A549 (cell line): ENCODE data around the gene MOV10. TPM values are rescaled to one million over a fixed set of nuclear protein-coding genes. Genes with fewer than 3 reads are reported as not detected.

ENCODE experiments used
- ATAC-seq, 2 experiments: fragments of 200-7000 bp in 1 of 2; fragments of >200 bp in 1 of 2; cut with Nextera tagmentation in 1 of 2; cut with Tn5 transposase in 1 of 2; 3 replicates each; pipeline versions ENCODE4 v1.8.0 to v1.9.1; 2018 to 2020; ENCODE audit warnings: mild to moderate bottlenecking in 1 of 2, moderate library complexity in 1 of 2
- CTCF ChIA-PET: fragments of 300-600 bp; sonication (Branson Sonifier 250); formaldehyde crosslinking; extraction: SDS; loops from one replicate; lab custom pipeline; 2021; ENCODE audit warnings: antibody characterized with exemption, inconsistent platforms; lab: Yijun Ruan, JAX
- POLR2A ChIA-PET: fragments of 350-600 bp; formaldehyde crosslinking; extraction: SDS; loops from one replicate; lab custom pipeline; 2021; ENCODE audit warnings: antibody characterized with exemption, inconsistent platforms; lab: Yijun Ruan, JAX
- DNase-seq, 2 experiments: peaks; one replicate each; pipeline versions ENCODE4 v3.0.0 to v3.0.0-alpha.2; 2011 to 2016; ENCODE audit warnings: low read depth in 1 of 2, low spot score in 1 of 2
- FAIRE-seq: peaks from 2 replicates; lab custom pipeline; 2011; peaks lifted over from hg19 to GRCh38; lab: Jason Lieb, UNC
- H3K27ac ChIP-seq, 2 experiments: fragments of >200 bp; sonication (Bioruptor Twin); formaldehyde crosslinking; 3 replicates each; pipeline ENCODE4 v1.5.1; 2016 to 2017
- H3K4me1 ChIP-seq: fragments of >200 bp; sonication (Bioruptor Twin); formaldehyde crosslinking; 3 replicates; pipeline ENCODE4 v1.6.1; 2016
- H3K4me2 ChIP-seq: fragments of >200 bp; sonication (Bioruptor Twin); formaldehyde crosslinking; 3 replicates; pipeline ENCODE4 v1.6.1; 2016
- H3K4me3 ChIP-seq: fragments of >200 bp; sonication (Bioruptor Twin); formaldehyde crosslinking; 3 replicates; pipeline ENCODE4 v1.5.1; 2016
- H3K9me3 ChIP-seq: fragments of >200 bp; sonication (Bioruptor Twin); formaldehyde crosslinking; 3 replicates; pipeline ENCODE4 v1.6.1; 2016
- BHLHE40 ChIP-seq: IDR thresholded peaks from 2 replicates; pipeline ENCODE4 v1.6.1; 2012; ENCODE audit warnings: low read depth, low read length, inconsistent platforms
- CBX8 ChIP-seq: fragments of 200-600 bp; sonication (generic); IDR thresholded peaks from 2 replicates; pipeline ENCODE4 v1.6.1; 2016
- CHD2 ChIP-seq: fragments of 150-350 bp; IDR thresholded peaks from 2 replicates; pipeline ENCODE4 v1.6.1; 2014; ENCODE audit warnings: low read length; ENCODE audit not compliant: partially characterized antibody
- CHD4 ChIP-seq: fragments of 200-600 bp; sonication (generic); IDR thresholded peaks from 2 replicates; pipeline ENCODE4 v1.6.1; 2016; ENCODE audit warnings: antibody characterized with exemption, mild to moderate bottlenecking, borderline replicate concordance
- EHMT2 ChIP-seq: fragments of 200-600 bp; sonication (generic); IDR thresholded peaks from 2 replicates; pipeline ENCODE4 v1.6.1; 2016; ENCODE audit warnings: antibody characterized with exemption, low read depth, mild to moderate bottlenecking, moderate library complexity
- FOSL2 ChIP-seq, 2 experiments: fragments of 450-650 bp in 1 of 2; fragments of >200 bp in 1 of 2; sonication (Bioruptor Twin) in 1 of 2; formaldehyde crosslinking; IDR thresholded peaks; 2 replicates each; pipeline versions ENCODE4 v1.5.0 to v1.6.1; 2016 to 2020; ENCODE audit warnings: mild to moderate bottlenecking in 1 of 2, moderate library complexity in 1 of 2
- FOXS1 ChIP-seq: fragments of 250-450 bp; sonication (Bioruptor Pico); IDR thresholded peaks from 2 replicates; pipeline ENCODE4 v1.5.0; 2020; ENCODE audit warnings: mild to moderate bottlenecking, moderate library complexity
- GATA3 ChIP-seq: IDR thresholded peaks from 2 replicates; pipeline ENCODE4 v1.6.1; 2012; ENCODE audit warnings: borderline replicate concordance
- HOXA7 ChIP-seq: fragments of 250-450 bp; sonication (Bioruptor Pico); IDR thresholded peaks from 2 replicates; pipeline ENCODE4 v1.5.0; 2020; ENCODE audit warnings: mild to moderate bottlenecking, moderate library complexity
- HOXB13 ChIP-seq: fragments of 250-450 bp; sonication (Bioruptor Pico); IDR thresholded peaks from 2 replicates; pipeline ENCODE4 v1.5.0; 2020; ENCODE audit warnings: low read depth, mild to moderate bottlenecking, moderate library complexity
- JUN ChIP-seq, 2 experiments: fragments of >200 bp; sonication (Bioruptor Twin); formaldehyde crosslinking; IDR thresholded peaks; 2 replicates in 1 of 2; 3 replicates in 1 of 2; pipeline ENCODE4 v1.6.1; 2016 to 2017
- JUNB ChIP-seq: fragments of >200 bp; sonication (Bioruptor Twin); formaldehyde crosslinking; IDR thresholded peaks from 2 replicates; pipeline ENCODE4 v1.6.1; 2016
- KDM1A ChIP-seq: fragments of 200-600 bp; sonication (generic); IDR thresholded peaks from 2 replicates; pipeline ENCODE4 v1.6.1; 2016; ENCODE audit warnings: low read depth, mild to moderate bottlenecking
- MAZ ChIP-seq: fragments of 150-350 bp; IDR thresholded peaks from 2 replicates; pipeline ENCODE4 v1.6.1; 2014; ENCODE audit warnings: antibody characterized with exemption, low read depth, low read length, borderline replicate concordance
- NR3C1 ChIP-seq: fragments of >200 bp; sonication (Bioruptor Twin); formaldehyde crosslinking; IDR thresholded peaks from 3 replicates; pipeline ENCODE4 v1.6.1; 2017
- POLR2AphosphoS2 ChIP-seq: conservative IDR thresholded peaks from 2 replicates; pipeline ENCODE4 v1.6.1; 2012; ENCODE audit warnings: low read length, improper control_type of control experiment, inconsistent platforms
- RAD21 ChIP-seq, 2 experiments: fragments of >200 bp in 1 of 2; sonication (Bioruptor Twin) in 1 of 2; formaldehyde crosslinking in 1 of 2; IDR thresholded peaks in 1 of 2; conservative IDR thresholded peaks in 1 of 2; 2 replicates in 1 of 2; 3 replicates in 1 of 2; pipeline ENCODE4 v1.6.1; 2012 to 2018; ENCODE audit warnings: inconsistent platforms in 1 of 2
- RARB ChIP-seq: fragments of 250-450 bp; sonication (Bioruptor Pico); IDR thresholded peaks from 2 replicates; pipeline ENCODE4 v1.8.0; 2021; ENCODE audit warnings: mild to moderate bottlenecking, moderate library complexity
- SMC3 ChIP-seq: fragments of >200 bp; sonication (Bioruptor Twin); formaldehyde crosslinking; IDR thresholded peaks from 3 replicates; pipeline ENCODE4 v1.6.1; 2018; ENCODE audit warnings: inconsistent platforms
- ZC3H11A ChIP-seq: fragments of 450-650 bp; IDR thresholded peaks from 2 replicates; pipeline ENCODE4 v1.6.1; 2014; ENCODE audit warnings: antibody characterized with exemption, mild to moderate bottlenecking
- ZFP36 ChIP-seq: fragments of 450-650 bp; IDR thresholded peaks from 2 replicates; pipeline ENCODE4 v1.6.1; 2014; ENCODE audit warnings: borderline replicate concordance; ENCODE audit not compliant: partially characterized antibody
- WGBS: methylation state at CpG from one replicate; pipeline ENCODE4 v1.1.6; 2017; ENCODE audit errors: missing lambda C conversion rate; 5-methylcytosine and 5-hydroxymethylcytosine counted together
- polyA plus RNA-seq, 4 experiments: library from polyadenylated mRNA; depleted of rRNA in 3 of 4; stranded (reverse); fragments of >200 nt; fragmentation: RNase III in 1 of 4; extraction: RNeasy Plus Mini Kit Qiagen cat#74134 plus additional on column Dnase treatment in 1 of 4; gene quantifications; 2 replicates in 3 of 4; 3 replicates in 1 of 4; pipeline ENCODE4 v1.2.3, GENCODE V29; 2011 to 2017
- TF ChIP-seq, protein P1 (sequence below): IDR thresholded peaks from 2 replicates; pipeline ENCODE4 v1.6.1; 2012
- TF ChIP-seq, protein P2 (sequence below): IDR thresholded peaks from 2 replicates; pipeline ENCODE4 v1.6.1; 2012; ENCODE audit warnings: low read depth, borderline replicate concordance
- TF ChIP-seq, protein P3 (sequence below): fragments of >200 bp; sonication (Bioruptor Twin); formaldehyde crosslinking; IDR thresholded peaks from 3 replicates; pipeline ENCODE4 v1.6.1; 2016

Gene MOV10
- polyA plus RNA-seq, 2 of the 4 experiments (the other 2 are of a cell fraction) = 27.3 to 37.3 TPM

DNA sequence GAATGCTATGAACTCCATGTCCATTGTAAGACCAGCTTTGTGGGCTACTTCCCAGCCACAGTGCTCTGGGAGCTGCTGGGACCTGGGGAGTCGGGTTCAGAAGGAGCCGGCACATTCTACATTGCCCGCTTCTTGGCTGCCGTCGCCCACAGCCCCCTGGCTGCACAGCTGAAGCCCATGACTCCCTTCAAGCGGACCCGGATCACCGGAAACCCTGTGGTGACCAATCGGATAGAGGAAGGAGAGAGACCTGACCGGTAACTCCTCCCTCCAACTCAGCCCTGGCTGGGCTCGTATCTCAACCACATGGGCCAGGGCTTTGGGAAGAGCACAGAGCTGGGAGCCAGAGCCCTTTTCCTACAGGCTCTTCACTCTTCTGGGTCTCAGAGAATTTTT, 15.4 kb downstream of the MOV10 start:
- Histone ChIP-seq H3K9me3 (no peaks in the 10 kb centered on the region), H3K27ac (no peak overlapping the region), H3K4me2 (no peak overlapping the region), H3K4me3 (no peak overlapping the region), H3K4me1 (no peaks in the 10 kb centered on the region)
- ChIA-PET CTCF (interaction anchor here (0.6 kb wide), 1 partner anchor 299 kb away, joined by 3 read pairs; no protein-coding TSS in a partner anchor), POLR2A (no interaction called here)
- FAIRE-seq = no peak
- no peak for ATAC-seq
- WGBS = 94% methylated on average over 8 of the region's 11 CpGs
- no peak for DNase-seq
- TF ChIP-seq CBX8 (no peak), JUNB (no peak), HOXA7 (CRISPR knock-in tag) (no peak), FOXS1 (CRISPR knock-in tag) (no peak), RAD21 (conservative IDR thresholded peaks at IDR 0.05 in 1 of 2, IDR thresholded peaks at IDR 0.05 in 1 of 2) (no peak), RARB (CRISPR knock-in tag) (no peak), BHLHE40 (no peak), SMC3 (no peak), CHD2 (no peak), GATA3 (no peak), EHMT2 (no peak), ZC3H11A (no peak), POLR2AphosphoS2 (no peak)
- TF ChIP-seq, protein P1, sequence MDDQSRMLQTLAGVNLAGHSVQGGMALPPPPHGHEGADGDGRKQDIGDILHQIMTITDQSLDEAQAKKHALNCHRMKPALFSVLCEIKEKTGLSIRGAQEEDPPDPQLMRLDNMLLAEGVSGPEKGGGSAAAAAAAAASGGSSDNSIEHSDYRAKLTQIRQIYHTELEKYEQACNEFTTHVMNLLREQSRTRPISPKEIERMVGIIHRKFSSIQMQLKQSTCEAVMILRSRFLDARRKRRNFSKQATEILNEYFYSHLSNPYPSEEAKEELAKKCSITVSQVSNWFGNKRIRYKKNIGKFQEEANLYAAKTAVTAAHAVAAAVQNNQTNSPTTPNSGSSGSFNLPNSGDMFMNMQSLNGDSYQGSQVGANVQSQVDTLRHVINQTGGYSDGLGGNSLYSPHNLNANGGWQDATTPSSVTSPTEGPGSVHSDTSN = no peak
- TF ChIP-seq, protein P2, sequence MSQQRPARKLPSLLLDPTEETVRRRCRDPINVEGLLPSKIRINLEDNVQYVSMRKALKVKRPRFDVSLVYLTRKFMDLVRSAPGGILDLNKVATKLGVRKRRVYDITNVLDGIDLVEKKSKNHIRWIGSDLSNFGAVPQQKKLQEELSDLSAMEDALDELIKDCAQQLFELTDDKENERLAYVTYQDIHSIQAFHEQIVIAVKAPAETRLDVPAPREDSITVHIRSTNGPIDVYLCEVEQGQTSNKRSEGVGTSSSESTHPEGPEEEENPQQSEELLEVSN = no peak
- TF ChIP-seq, protein P3, sequence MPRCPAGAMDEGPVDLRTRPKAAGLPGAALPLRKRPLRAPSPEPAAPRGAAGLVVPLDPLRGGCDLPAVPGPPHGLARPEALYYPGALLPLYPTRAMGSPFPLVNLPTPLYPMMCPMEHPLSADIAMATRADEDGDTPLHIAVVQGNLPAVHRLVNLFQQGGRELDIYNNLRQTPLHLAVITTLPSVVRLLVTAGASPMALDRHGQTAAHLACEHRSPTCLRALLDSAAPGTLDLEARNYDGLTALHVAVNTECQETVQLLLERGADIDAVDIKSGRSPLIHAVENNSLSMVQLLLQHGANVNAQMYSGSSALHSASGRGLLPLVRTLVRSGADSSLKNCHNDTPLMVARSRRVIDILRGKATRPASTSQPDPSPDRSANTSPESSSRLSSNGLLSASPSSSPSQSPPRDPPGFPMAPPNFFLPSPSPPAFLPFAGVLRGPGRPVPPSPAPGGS = no peak

DNA sequence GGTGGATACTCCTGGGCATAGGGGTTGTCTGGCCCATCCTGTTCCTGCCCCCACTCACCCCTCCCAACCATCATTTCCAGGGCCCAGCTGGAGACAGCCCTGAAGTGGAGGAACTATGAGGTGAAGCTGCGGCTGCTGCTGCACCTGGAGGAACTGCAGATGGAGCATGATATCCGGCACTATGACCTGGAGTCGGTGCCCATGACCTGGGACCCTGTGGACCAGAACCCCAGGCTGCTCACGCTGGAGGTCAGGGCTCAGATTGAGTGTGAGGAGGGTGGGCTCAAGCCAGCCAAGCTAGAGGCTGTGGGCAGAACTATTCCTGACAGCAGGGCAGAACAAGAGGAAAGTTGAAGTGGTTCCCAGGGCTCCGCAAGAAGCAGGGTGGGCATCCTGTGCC, 18.2 kb downstream of the MOV10 start:
- no peak for FAIRE-seq
- Histone ChIP-seq H3K27ac (no peak overlapping the region), H3K4me1 (no peaks in the 10 kb centered on the region), H3K4me3 (no peak overlapping the region), H3K9me3 (no peaks in the 10 kb centered on the region), H3K4me2 (no peak overlapping the region)
- CTCF ChIA-PET = no interaction called here
- POLR2A ChIA-PET = no interaction called here
- DNase-seq = no peak
- no peak for ATAC-seq
- 100% methylated on average over 1 of the region's 5 CpGs for WGBS
- TF ChIP-seq FOSL2 (IDR thresholded peaks at IDR 0.05) (no peak), FOSL2 (CRISPR knock-in tag; IDR thresholded peaks at IDR 0.05) (no peak), RAD21 (conservative IDR thresholded peaks at IDR 0.05 in 1 of 2, IDR thresholded peaks at IDR 0.05 in 1 of 2) (no peak), NR3C1 (no peak), CHD4 (no peak), JUN (IDR thresholded peaks at IDR 0.05) (no peak), KDM1A (no peak), GATA3 (no peak), HOXB13 (no peak), MAZ (no peak), ZFP36 (no peak)
- TF ChIP-seq, protein P3 = no peak
